Left colon (tissue), 2 donors: Measurements from ENCODE around the gene DCAKD. TPM values are rescaled to one million over a fixed set of nuclear protein-coding genes. Genes with fewer than 3 reads are reported as not detected.

Experiments used
- ATAC-seq: fragments of 200-7000 bp; cut with Tn5 transposase; one replicate; pipeline ENCODE4 v1.9.1; 2020; ENCODE audit warnings: mild to moderate bottlenecking, moderate library complexity
- DNase-seq, 2 donors: peaks; one replicate each; pipeline ENCODE4 v3.0.0-alpha.2; 2020
- intact Hi-C, 2 donors: fragments of 100-400 bp; cut with DNase I in 1 of 2; cut with micrococcal nuclease in 1 of 2; formaldehyde crosslinking; loops; one replicate each; pipeline versions ENCODE4 v1.11.2 to v1.14.0; 2022; cut with DNase I, micrococcal nuclease
- total RNA-seq, 2 donors: library from RNA; stranded (reverse); fragmentation: NEBNext Ultra II Directional; extraction: Animal tissue kit (Norgen Biotek cat#: 25700); gene quantifications; one replicate each; pipeline ENCODE4 v1.2.1, GENCODE V29; 2021
- donor health status: DM: no; HTN: no; CAD: no.
- donor health status: DM: yes; HTN: yes; CAD: no.

The DCAKD gene
- total RNA-seq, 2 donors from 2014 or later = 25.7 to 28.1 TPM

GRCh38 chr17:45016237-45016636 is 35.2 kb downstream of the DCAKD start:
- ATAC-seq = no peak
- no peak for DNase-seq
- intact Hi-C loops = loop anchor here in 1 of 2 donors (10.0 kb wide), 1 partner anchor 91 kb away; no protein-coding TSS in a partner anchor

DNA sequence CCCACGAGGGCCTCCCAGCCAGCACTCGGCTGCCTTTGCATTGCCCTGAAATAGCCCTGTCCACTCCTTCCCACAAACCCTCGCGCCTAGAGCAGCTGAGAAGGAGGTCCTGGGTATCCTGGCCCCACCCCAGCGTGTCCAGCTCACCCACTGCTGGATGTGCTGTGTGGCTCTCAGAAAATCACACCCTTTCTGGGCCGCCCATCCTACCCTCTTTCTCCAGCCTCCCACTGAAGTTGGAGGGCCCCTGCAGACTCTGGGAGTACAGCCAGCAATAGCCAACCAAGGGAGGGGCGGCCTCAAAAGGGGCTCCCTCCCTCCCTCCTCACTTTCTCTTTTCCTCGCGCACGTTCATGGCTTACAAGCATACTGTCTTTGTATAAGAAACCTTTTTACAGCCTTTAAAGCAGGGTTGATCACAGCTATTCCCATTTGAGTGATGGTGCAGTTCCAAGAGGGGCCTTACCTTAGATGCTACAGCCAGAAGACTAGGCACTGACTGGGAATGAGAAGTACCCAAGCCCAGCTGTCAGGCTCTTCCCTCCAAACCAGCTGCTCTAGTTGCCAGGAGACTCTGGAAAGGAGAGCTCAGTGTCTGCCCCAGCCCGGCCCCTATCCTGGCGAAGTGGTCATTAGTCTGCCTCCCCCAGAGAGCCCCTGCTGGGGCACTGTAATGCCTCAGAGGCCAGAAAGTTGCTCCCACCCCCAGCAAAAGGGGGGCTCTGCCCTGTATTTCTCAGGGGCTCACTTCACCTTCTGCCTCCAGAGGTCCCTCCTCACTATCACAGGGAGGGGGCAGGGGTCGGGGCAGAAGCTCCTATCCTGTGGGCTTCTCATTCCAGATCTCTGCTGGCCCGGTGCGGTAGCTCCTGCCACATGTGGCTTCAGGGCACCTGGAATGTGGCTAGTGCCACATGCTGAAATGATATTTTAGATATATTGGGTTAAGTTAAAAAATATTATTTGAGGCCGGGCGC is 38.1 kb downstream of the DCAKD start:
- DNase-seq (no peak), ATAC-seq (no peak)
- intact Hi-C loops = loop anchor here in 1 of 2 donors (10.0 kb wide), 1 partner anchor 89 kb away; no protein-coding TSS in a partner anchor

DNA sequence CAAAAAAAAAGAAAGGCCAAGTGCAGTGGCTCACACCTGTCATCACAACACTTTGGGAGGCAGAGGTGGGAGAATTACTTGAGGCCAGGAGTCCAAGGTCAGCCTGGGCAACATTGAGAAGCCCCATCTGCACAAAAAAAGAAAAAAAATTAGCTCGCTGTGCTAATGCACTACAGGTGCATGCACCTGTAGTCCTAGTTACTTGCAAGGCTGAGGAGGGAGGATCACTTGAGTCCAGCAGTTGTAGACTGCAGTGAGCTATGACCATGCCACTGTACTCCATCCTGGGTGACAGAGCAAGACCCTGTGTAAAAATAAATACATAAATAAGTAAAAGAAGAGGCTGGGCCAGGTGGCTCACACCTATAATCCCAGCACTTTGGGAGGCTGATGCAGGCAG is 39.7 kb downstream of the DCAKD start:
- DNase-seq = no peak

GRCh38 chr17:45009676-45010467 is 41.6 kb downstream of the DCAKD start:
- intact Hi-C loops = loop anchor here in 1 of 2 donors (10.0 kb wide), 1 partner anchor 85 kb away; no protein-coding TSS in a partner anchor
- DNase-seq (no peak), ATAC-seq (no peak)

More for the DNA sequence above, 39.7 kb downstream of the DCAKD start:
- intact Hi-C loops = loop anchor here in 1 of 2 donors (10.0 kb wide), 1 partner anchor 87 kb away; no protein-coding TSS in a partner anchor
- no peak for ATAC-seq

- ATAC-seq = no peak
- intact Hi-C loops = no loop called here
- no peak for DNase-seq
Observed at GRCh38 chr17:45008216-45008615, 43.2 kb downstream of the DCAKD start.

DNA sequence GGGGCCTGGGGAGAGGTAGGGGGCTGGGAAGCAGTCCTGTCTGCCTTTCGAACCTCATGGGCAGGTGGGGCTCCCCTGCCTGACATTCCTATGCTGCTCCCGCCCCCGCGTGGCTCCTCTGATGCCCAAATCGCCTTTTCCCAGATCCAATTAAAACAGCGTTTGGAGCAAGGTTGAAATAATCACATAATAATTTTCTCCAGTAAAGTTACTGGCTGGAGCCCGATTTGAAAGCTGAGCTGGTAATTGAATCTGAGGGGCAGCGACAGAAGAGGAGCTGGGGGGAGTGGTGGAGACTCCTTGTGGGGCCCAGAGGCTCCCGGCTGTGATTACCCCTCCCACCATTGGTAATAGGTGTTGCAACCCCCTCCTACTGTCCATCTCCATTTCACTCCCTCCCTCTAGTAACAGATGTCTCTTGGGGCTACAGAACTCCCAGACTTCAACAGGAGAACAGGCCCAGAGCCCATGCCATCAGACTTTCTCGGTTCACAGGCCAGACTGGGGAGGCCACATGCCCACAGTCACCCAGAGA is 44.4 kb downstream of the DCAKD start:
- DNase-seq = no peak
- intact Hi-C loops = no loop called here
- ATAC-seq = no peak

DNA sequence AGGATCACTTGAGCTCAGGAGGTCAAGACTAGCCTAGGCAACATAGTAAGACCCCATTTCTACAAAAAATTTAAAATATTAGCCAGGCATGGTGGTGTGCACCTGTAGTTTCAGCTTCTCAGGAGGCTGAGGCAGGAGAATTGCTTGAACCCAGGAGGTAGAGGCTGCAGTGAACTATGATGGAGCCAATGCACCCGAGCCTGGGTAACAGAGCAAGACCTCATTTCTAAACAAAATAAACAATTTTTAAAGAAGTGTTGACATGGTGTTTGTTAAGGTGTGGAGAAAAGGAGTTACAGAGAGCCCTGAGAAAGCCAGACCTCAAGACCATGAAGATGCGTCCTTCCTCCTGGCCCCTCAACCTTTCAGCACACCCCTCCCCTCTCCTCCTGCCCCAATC is 45.7 kb downstream of the DCAKD start:
- no peak for ATAC-seq
- intact Hi-C loops = no loop called here
- no peak for DNase-seq

GRCh38 chr17:45004388-45004787 is 47.0 kb downstream of the DCAKD start:
- ATAC-seq (no peak), DNase-seq (no peak)
- intact Hi-C loops = no loop called here

DNA sequence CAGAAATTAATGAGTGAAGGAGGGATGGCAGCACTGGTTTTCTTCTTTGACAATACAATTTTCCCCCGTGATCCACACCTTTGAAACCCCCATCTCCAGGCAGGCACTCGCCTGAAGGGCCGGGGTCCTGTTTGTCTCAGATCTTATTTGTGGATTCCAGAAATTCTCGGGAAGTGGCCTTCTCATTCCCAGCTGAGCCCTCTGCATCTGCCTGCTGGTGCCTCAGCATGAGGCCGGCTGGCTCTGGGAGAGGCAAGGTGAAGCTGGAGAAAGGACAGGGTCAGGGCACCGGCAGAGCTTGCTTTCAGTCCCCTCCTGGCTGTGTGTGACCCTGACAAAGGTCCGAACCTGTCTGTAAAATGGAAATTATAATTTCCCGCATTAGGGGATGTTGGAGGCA is 47.6 kb downstream of the DCAKD start:
- DNase-seq = no peak
- ATAC-seq = no peak
- intact Hi-C loops = no loop called here

- DNase-seq (no peak), ATAC-seq (no peak)
- intact Hi-C loops = no loop called here
Observed at GRCh38 chr17:45001310-45001709, 50.1 kb downstream of the DCAKD start.

DNA sequence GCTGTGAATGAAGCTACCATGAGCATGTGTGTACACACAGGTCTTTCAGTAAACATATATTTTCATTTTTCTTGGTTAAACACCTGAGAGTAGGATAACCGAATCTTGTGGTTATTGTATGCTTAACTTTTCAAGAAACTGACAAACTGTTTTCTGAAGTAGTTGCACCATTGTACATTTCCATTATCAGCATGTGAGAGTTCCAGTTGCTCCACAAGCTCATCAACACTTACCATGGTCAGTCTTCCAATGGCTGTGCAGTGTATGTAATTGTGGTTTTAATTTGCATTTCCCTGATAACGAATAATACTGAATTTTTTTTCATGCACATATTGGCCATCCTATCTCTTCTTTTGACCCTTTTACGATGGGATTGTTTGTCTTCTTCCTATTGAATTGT is 52.0 kb downstream of the DCAKD start:
- intact Hi-C loops = loop anchor here in 1 of 2 donors (10.0 kb wide), 1 partner anchor 65 kb away; no protein-coding TSS in a partner anchor
- DNase-seq = no peak
- ATAC-seq = no peak

DNA sequence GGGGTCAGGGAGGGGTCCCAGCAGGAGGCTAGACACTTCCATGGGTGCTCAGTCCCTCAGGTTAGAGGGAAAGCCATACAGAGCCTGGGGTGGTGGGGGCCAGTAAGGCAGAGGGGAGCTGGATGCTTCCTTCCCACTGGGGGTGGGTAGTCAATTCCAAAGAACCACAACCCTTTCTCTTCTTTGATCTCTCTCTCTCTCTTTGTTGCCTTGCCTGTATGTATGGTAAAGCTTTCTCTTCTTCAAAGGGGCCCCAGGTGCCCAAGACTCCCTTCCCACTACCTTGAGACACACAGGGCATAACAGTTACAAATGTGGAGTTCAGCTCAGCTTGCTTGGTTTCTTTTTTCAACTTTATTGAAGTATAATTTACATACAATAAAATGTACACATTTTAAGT is 52.8 kb downstream of the DCAKD start:
- DNase-seq (no peak), ATAC-seq (no peak)
- intact Hi-C loops = loop anchor here in 1 of 2 donors (10.0 kb wide), 1 partner anchor 64 kb away; no protein-coding TSS in a partner anchor

GRCh38 chr17:44997733-44998520 is 53.5 kb downstream of the DCAKD start:
- no peak for DNase-seq
- no peak for ATAC-seq
- intact Hi-C loops = loop anchor here in 1 of 2 donors (10.0 kb wide), 1 partner anchor 63 kb away; no protein-coding TSS in a partner anchor

DNA sequence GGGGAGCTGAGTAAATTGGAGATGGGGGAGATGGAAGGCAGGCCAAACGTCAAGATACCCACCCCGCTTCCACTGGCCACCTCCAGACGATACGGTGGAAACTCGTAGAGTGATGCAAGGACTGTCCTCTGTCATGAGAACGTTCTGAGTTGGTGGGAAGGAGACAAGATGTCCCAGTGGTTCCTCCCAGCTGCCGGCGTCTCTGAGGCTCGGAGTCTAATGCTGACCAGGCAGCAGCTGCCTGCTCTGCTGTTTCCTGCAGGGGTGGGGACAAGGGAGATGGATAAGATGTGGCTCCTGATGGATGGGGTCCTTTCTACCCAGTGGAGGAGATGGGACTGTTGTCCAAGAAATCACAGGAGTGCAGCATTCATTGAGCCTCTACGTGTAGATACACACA is 55.1 kb downstream of the DCAKD start:
- no peak for ATAC-seq
- intact Hi-C loops = loop anchor here in 1 of 2 donors (10.0 kb wide), 1 partner anchor 62 kb away; no protein-coding TSS in a partner anchor

DNA sequence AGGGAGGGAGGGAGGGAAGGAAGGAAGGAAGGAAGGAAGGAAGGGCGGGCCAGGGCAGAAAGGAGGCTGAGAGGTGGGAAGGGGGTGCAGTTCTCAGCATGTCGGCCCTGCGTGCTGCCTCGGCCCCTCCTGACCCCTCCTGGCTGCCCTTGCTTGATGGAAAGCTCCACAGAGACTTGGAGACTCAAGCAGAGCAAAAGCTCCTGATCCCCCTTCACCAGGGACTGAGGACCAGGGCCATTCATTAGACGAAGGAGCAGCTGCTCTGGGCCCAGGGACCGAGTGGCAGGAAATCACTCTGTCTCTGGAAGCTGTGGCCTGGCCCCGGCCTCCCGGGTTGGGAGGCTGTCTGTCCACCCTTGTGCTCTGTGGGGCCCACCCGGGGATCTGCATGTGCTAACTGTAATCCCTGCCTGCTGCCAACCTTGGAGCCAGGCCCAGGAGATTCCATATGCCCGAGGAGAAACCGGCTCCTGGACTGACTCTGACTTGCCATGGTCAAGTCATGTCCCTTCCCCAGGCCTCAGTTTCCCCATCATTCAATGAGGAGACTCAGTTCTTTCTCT is 55.9 kb downstream of the DCAKD start:
- intact Hi-C loops = loop anchor here in 1 of 2 donors (10.0 kb wide), 1 partner anchor 61 kb away; no protein-coding TSS in a partner anchor
- DNase-seq (no peak), ATAC-seq (no peak)

More for the DNA sequence above, 55.1 kb downstream of the DCAKD start:
- no peak for DNase-seq

GRCh38 chr17:44992242-44992939 is 59.0 kb downstream of the DCAKD start:
- ATAC-seq = no peak
- intact Hi-C loops = loop anchor here in 1 of 2 donors (10.0 kb wide), 1 partner anchor 58 kb away; no protein-coding TSS in a partner anchor
- no peak for DNase-seq

- intact Hi-C loops = loop anchor here in 1 of 2 donors (10.0 kb wide), 1 partner anchor 56 kb away; no protein-coding TSS in a partner anchor
- ATAC-seq = no peak
- DNase-seq = no peak
Observed at GRCh38 chr17:44990994-44991393, 60.4 kb downstream of the DCAKD start.
